GM18861 (cell line): Measurements from ENCODE around the gene ACKR2.
A peak's percentile ranks its signal among the peaks of the same experiment; 100 is the strongest.
"Not testable (repeated sequence)": the region's sequence is repeated elsewhere in the genome, so short reads cannot be mapped to it uniquely, and the experiment has no call there.

Source experiments
- ATAC-seq: cut with Tn5 transposase; IDR thresholded peaks from one replicate; pipeline ENCODE4 v1.9.1; 2021; ENCODE audit not compliant: unreplicated experiment

The ACKR2 gene

DNA sequence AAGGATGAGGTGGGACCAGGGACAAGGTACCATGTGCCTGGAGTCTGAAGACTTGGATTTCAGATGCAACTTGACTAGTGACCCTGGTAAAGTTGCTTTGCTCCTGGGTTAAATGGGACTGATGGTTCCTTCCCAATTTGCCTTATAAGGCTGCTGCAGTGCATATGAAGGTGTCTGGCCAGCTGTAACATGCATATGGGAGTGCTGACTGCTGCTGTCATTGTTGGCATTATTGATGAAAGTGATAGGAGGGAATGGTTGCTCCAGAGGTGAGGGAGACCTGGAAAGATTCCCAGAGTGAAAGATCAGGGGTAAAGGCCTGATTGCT is 45.9 kb downstream of the ACKR2 start:
- no peak for ATAC-seq

DNA sequence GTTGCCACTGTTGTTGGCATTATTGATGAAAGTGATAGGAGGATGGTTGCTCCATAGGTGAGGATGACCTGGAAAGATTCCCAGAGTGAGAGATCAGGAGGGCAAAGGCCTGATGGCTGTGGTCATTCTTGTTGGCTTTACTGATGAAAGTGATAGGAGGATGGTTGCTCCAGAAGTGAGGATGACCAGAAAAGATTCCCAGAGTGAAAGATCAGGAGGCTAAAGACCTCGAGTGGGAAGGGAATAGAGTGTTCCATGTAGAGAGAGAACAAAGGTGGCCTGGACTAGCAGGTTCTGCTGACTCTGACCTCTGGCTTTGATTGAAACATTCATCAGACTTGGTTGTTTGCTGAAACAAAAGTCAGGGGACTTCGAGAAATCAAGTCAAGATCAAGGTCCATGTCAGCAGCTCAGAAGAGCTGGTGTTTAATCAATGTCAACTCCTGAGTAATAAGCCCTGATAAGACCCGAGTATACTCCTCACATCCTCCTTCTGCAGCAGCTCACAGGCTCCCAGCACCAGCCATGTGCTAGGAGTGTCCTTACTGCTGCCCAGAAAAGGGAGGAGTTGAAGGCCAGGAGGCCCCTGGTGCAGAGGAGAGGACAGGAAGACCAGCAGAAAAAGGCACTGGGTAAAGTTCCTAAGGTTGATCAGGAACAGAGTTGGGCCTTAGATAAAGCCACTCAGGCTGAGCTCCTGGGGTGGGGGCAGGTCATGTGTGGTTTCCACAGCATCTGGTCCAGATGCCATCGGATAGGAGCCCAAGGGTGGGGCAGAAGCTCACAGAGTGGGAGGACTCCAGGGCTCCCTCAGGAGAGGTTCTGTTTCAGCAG is 46.5 kb downstream of the ACKR2 start:
- no peak for ATAC-seq

DNA sequence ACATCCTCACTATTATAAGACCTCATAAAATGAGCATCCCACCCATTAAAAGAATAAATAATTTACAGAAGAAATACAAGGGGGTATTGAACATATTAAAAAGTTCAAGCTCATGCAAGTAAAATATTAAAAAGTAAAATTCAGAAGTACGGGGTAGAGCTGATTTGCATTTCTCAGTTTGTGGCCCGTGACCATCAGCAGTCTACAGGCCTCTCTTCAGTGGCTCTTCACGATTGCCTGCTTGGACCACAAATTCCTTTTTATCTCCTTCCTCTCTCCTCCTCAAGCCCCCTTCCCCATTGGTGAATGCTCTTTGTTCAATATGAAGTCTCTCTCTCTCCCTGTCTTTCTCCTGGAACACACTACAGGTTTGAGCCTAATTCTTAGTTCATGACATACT is 47.3 kb downstream of the ACKR2 start:
- no peak for ATAC-seq

DNA sequence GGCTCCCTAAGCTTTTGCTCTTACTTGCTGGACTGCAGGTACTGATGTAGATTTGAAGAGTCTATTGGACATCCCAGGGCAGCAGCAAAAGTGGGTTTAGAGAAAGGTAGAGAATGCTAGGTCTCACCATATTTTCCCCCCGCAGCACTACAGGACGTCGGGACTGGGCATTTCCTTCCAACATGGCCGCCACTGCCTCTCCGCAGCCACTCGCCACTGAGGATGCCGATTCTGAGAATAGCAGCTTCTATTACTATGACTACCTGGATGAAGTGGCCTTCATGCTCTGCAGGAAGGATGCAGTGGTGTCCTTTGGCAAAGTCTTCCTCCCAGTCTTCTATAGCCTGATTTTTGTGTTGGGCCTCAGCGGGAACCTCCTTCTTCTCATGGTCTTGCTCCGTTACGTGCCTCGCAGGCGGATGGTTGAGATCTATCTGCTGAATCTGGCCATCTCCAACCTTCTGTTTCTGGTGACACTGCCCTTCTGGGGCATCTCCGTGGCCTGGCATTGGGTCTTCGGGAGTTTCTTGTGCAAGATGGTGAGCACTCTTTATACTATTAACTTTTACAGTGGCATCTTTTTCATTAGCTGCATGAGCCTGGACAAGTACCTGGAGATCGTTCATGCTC is 55.2 kb downstream of the ACKR2 start:
- no peak for ATAC-seq

DNA sequence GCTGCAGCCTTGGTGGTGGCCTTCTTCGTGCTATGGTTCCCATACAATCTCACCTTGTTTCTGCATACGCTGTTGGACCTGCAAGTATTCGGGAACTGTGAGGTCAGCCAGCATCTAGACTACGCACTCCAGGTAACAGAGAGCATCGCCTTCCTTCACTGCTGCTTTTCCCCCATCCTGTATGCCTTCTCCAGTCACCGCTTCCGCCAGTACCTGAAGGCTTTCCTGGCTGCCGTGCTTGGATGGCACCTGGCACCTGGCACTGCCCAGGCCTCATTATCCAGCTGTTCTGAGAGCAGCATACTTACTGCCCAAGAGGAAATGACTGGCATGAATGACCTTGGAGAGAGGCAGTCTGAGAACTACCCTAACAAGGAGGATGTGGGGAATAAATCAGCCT is 56.0 kb downstream of the ACKR2 start:
- no peak for ATAC-seq

DNA sequence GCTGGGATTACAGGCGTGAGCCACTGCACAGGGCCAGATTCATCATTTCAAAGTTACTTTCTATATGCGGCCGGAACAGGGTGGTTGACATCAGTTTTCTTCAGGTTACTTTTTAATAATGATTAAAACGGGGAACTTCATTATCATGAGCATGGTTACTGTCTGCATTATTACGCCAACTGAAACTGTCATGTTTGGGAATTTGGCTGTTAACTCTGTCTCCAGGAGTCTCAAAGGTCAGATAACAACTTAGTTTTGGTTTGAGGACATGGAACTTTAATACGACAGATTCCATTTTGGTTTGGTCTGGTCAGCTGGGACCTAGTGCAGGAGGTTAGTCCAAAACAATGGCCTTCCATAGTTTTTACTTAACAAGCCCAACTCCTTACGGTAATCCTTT is 57.9 kb downstream of the ACKR2 start:
- ATAC-seq, result no peak

DNA sequence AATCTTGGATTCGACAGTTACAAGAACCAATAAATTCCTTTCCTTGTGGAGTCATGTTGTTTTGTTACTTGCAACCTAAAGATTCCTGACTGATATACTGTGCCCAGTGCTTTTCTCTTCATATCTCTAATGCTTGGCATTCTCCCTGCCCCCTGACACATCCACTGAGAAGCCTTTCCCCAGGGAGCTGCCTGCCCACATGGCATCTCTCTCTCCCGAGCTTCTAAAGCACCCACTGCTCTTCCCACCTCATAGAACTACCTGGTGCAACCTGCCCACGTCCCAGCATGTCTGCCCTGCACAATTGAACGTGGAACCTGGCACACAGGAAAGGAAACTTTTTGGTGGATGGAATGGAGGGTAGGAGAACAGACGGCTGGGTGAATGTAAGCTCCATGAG is 59.6 kb downstream of the ACKR2 start:
- no peak for ATAC-seq

DNA sequence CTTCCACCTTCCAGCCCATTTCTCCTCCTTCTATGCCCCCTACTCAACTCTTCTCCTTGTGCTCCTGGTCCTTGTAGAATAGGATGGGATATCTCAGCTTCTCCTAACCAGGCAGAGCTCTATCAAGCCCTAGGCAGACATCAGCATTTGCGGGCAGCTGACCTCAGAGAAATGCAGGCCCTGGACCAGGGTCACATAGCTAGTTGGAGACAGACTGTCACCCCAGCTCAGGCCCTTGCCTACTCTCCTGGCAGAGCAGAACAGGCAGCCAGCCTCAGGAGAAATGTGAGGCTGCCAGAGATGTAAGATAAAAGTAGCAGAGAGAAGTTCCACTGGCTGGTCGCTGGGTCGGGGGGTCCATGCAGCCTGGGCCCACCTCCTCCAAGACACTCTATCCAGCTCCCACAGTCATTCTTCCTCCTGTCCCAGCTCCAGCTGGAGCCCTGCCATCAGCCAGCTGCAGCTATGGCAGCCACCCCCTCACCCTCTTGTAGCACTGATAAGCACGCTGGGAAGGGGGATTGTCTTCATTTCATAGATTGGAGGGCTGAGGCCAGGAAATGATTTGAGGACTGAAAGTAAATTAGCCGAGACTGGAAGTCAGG is 62.4 kb downstream of the ACKR2 start:
- ATAC-seq, result no peak

DNA sequence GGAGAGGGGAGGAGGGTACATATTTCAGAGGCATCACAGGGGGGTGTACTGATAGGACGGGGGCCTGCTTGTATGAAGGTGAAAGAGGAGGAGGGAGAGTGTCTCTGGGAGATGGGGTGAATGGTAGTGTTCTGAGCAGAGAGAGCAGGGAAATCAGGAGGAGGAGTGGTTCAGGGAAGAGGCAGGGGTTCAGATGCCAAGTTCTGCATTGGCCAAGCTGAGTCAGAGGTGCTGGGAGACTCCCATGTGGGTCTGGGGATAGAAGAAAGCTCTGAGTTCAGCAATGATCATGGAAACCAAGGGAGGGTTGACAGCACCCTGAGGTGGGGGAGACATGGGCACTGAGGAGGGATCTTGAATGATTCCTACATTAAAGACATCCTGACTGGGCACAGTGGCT is 63.5 kb downstream of the ACKR2 start:
- no peak for ATAC-seq

DNA sequence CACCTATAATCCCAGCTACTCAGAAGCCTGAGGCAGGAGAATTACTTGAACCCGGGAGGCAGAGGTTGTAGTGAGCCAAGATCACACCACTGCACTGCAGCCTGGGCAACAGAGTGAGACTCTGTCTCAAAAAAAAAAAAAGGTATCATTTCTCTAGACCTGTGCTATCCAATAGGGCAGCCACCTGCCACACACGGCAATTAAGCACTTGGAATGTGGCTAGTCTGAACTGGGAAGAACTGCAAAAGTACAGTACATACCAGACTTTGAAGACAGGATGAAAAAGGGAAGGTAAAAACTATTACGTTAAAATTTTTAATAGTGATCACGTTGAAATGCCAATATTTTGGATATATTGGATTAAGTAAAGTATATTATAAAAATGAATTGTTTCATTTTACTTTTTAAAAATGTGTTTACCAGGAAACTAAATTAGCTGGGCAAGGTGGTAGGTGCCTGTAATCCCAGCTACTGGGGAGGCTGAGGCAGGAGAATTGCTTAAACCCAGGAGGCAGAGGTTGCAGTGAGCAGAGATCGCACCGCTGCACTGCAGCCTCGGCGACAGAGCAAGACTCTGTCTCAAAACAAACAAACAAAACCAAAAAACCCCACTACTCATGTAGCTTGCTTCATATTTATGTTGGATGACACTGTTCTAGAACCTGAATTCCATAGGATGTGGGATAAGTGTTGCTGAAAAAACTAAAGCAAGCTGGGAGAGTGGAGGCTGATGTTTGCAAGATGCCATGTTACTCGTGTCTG is 64.2 kb downstream of the ACKR2 start:
- no peak for ATAC-seq

DNA sequence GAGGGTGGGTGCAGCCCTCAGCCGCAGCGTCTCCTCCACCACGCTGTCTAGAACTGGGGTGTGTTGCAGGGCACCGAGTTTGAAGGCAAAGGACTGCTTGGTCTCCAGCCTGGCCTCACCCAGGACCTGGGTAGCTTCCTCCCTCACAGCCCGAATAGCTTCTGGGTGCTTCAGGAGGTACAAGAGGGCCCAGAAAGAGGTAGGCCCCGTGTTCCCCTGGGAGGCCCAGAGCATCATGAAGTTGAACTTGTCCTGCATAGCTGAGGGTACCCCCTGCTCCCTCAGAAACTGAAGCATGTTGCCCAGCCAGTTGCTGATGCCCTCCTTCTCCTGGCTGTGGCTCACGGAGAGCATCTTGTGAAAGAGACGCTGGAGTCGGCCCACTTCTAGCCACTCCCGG is 65.5 kb downstream of the ACKR2 start:
- ATAC-seq, result no peak

DNA sequence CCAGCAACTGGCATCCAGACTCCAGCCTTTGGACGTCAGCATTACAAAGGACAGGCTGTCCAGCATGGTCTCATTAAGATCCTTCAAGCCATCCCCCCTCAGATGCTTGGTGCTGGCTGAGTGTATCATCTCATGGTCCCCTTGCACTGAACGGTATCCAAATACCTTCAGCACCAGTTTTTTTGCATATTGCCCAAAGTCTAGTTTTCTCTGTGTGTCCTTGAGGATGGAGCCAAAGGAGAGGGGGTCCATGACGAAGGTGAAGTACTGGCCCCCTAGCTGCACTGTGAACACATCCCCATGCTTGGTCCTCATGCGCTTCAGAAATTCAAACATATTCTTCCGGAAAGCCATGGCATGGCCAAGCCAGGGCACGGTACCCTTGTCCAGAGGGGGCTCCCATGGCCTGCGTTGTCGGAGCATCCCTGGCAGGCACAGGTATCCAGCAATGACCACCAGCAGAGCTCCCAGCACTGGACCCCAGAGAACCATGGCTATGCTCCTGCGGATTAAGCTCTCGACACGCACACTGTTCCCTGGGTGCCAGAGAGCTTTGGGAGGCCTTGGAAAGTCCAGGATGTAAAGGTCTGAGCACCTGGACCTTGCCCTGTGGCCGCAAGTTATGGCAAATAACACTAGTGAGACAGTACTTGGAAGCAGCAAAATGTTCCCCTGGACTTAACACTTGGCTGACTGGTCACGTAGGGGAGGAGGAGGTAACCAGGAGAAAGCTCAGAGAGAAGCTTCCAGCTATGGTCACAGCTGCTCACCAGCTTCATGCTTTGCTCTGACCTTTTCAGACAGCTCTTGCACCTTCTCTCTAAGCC is 66.3 kb downstream of the ACKR2 start, which contains the start of gene CYP8B1:
CYP8B1 (minus strand) TSS at position 555 of the 827 bp plus-strand sequence; CDS start at position 492, 63 bp downstream.
- ATAC-seq, result no peak

DNA sequence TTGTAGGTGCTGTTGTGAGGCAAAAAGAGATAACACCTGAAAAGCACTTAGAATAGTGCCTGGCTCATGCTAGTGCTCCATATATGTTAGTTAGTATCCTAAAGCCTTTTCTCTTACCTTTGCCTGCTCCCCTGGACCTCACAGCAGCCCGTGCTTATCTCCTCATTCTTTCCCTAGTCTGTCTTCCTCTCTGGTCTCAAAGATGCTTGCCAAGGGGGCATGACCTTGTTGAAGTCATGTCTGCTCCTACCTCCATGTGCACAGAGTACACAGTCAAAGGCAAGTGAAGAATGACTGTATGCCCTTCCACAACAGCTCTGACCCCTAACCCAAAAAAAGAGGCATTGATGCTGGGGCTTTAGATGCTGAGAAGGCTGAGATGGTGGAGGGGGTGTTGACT is 67.2 kb downstream of the ACKR2 start:
- ATAC-seq, result no peak

DNA sequence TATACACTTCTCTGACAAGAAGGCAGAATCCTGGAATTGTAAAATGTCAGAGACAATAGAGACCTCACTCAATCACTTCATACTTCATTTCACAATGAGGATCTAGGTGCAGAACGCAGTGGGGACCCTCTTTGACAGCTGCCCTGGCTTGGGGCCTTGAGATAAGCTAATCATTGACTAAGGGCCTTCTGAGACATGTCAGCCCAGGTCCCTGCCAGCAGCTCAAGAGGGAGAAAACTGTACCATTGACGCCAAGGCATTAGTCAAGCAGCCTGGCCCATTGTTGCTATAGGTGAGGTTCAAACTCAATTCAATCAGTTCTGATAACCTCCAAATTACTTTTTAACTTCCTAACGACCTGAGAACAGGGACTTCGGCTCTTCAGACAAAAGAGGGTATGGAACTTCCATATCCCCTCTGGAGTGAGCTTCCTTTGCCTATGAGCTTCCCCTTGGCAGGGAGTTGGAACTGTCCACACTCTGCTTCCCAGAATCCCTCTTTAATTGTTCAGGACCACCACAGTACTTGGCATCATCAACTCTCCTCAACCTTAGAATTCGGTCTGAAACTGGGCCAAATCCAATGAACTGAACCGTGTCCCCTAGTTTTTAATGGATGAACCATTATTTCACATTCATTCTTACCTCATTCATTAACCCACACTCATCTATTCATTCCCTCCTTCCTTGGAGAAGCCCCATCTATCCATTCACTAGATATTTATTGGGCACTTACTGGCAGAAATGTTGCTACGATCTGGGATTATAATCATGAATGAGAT is 67.9 kb downstream of the ACKR2 start:
- no peak for ATAC-seq

DNA sequence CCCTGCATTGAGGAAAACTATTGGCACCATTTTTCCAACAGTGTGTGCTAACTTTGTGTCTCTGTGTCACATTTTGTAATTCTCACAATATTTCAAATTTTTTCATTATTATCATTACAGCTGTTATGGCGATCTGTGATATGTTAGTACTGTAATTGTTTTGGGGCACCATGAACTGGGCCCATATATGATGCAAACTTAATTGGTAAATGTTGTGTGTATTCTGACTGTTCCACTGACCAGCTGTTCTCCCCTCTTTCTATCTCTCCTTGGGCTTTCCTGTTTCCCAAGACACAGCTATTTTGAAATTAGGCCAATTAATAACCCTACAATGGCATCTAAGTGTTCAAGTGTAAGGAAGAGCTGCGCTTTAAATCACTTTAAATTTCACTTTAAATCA is 68.6 kb downstream of the ACKR2 start:
- ATAC-seq, result no peak

DNA sequence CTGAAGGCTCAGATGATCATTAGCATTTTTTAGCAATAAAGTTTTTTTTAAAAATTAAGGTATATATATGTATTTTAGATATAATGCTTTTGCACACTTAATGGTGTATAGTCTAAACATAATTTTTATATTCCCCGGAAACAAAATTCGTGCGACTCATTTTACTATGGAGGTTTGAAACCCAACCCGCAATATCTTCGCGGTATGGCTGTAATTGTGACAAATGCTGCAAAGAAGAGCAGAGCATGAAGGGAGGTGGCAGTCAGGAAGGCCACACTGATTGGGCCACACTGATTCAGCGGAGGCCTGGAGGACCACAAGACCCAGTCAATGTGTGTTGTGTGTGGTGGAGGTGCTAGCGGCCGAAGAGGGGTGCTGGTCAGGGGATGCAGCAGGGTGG is 70.9 kb downstream of the ACKR2 start:
- no peak for ATAC-seq

DNA sequence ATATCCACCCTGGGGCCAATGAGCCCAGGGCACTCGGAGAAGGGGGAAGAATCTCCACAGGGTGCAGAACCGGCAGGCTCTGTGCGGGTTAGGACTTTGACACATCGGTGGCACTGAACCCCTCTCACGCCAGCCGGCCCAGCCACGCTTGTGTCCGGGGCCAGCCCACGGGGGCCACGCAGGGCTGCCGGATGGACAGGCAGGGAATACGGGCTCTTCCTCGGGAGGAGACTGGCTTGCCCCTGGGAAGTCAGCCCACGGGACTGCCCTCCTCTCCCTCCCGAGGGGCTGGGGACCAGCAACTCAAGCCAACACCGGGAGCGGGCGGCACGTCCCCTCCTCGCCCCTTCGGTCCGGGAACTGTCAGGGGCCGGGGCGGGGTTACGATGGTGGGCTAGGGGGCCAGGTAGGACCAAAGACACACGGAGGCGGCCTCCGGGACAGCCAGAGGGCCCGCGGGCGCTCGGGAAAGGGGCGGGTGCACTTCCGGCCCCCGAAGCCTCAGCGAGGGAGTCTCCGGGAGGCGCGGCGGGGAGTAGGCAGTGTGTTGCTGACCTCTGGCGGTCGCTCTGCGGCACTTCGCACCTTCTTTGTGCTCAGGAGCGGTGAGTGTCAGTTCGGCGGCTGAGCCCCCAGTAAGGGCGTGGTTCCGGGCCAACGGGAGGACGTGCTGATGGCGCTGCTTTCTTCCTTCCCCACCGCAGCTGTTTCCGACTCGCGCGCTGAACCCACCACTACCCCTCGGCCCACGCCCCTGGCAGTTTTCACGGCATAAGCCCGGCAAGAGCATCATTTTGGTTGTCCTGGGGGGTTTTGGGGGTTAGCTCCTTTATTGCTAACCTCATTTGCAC is 71.6 kb downstream of the ACKR2 start:
- peak; percentile 95 for ATAC-seq

DNA sequence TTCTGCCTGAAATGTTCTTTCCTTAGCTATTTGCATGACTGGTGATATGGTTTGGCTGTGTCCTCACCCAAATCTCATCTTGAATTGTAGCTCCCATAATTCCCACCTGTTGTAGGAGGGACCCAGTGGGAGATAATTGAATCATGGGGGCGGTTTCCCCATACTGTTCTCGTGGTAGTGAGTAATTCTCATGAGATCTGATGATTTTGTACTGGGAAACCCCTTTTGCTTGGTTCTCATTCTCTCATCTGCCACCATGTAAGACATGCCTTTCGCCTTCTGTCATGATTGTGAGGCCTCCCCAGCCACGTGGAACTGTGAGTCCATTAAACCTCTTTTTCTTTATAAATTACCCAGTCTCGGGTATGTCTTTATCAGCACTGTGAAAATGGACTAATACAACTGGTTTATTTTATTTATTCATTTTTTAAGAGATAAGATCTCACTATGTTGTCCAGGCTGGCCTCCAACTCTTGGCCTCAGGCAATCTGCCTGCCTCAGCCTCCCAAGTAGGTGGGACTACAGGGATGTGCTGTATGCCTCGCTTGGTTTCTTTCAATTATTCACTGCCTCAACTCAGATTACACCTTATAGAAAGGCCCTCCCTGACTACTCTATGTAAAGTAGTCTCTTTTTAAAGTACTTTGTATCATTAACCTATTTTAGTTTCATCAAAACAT is 74.1 kb downstream of the ACKR2 start:
- ATAC-seq, result not testable (repeated sequence)
